Left colon (tissue), 2 donors: Measurements from ENCODE around the gene CCDC185. TPM values are rescaled to one million over a fixed set of nuclear protein-coding genes. Genes with fewer than 3 reads are reported as not detected.

Experiments used
- ATAC-seq: fragments of 200-7000 bp; cut with Tn5 transposase; one replicate; pipeline ENCODE4 v1.9.1; 2020; ENCODE audit warnings: mild to moderate bottlenecking, moderate library complexity
- DNase-seq, 2 donors: peaks; one replicate each; pipeline ENCODE4 v3.0.0-alpha.2; 2020
- intact Hi-C, 2 donors: fragments of 100-400 bp; cut with DNase I in 1 of 2; cut with micrococcal nuclease in 1 of 2; formaldehyde crosslinking; loops; one replicate each; pipeline versions ENCODE4 v1.11.2 to v1.14.0; 2022; cut with DNase I, micrococcal nuclease
- long read RNA-seq: library from polyadenylated mRNA; unstranded; transcript quantifications from one replicate; pipeline ENCODE4 v2.0.0, GENCODE V29; 2021
- total RNA-seq, 2 donors: library from RNA; stranded (reverse); fragmentation: NEBNext Ultra II Directional; extraction: Animal tissue kit (Norgen Biotek cat#: 25700); gene quantifications; one replicate each; pipeline ENCODE4 v1.2.1, GENCODE V29; 2021
- donor health status: DM: no; HTN: no; CAD: no.
- donor health status: DM: yes; HTN: yes; CAD: no.

The CCDC185 gene
- not detected for total RNA-seq
- long read RNA-seq: 0 reads

GRCh38 chr1:223393275-223394214 lies at the start of gene CCDC185:
Gene CCDC185 (plus strand): TSS chr1:223393415. CDS start chr1:223393476, 61 bp downstream.
- intact Hi-C loops: no loop called here

GRCh38 chr1:223343692-223344091 lies 49.5 kb upstream of the CCDC185 start:
- ATAC-seq: no peak
- no peak for DNase-seq
- intact Hi-C loops: no loop called here

More at GRCh38 chr1:223393275-223394214, at the start of gene CCDC185:
- peak in 1 of 2 donors; percentile 23 for DNase-seq
- ATAC-seq: peak; percentile 64

DNA sequence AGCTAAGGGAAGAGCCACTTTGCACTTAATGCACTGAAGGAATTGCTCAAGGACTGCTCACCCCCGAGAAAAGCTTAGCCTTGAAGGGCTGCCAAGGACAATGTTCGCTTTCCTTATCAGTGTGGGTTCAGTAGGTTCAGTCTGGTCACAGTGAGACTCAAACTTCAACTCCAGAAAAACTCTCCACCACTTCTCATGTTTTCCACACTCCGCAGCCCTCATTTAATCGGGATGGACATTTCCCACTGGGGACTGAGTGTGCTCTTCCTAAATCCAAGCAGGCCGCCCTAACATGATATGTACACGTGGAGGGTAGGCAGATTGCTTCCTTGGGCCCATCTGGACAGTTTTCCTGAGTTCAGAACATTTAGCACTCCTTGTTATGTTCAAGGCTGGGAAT lies 48.7 kb upstream of the CCDC185 start:
- DNase-seq (no peak), ATAC-seq (no peak)

DNA sequence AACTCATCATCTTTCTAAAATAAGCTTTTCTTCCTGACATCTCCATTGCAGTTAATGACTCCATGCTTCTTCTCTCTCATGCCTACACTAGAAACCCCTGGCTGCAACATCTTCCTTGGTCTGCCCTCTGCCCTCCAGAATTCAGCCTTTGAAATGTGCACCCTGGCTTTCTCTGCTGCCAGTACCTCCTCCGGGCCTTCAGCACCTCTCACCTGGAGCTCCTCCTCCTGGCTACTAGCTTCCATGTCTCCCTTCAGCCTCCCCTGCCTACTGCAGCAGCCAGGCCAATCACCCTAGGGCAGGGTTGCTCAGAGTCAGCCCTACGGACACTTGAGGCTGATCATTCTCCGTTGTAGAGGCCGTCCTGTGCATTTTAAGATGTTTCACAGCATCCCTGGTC lies 47.5 kb upstream of the CCDC185 start:
- DNase-seq (no peak), ATAC-seq (peak; percentile 37)
- intact Hi-C loops: no loop called here

More for the DNA sequence above, 48.7 kb upstream of the CCDC185 start:
- intact Hi-C loops: no loop called here

DNA sequence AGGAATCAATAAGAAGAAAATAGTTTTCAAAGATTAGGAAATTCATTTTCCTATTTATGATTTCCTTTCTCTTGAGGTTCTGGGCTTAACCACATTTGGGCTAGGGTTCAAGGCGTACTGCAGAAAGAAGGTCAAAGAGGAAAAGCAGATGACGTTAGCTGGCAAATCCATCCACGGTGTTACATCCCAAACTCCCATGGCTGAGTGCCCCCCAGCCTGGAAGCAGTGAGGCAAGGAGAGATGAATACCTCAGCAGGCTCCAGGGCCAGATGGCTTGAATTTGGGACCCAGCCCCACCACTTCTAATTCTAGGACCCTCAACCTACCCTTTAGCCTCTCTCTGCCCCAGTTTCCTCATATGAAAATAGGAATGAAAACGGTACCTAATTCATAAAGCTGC lies 46.9 kb upstream of the CCDC185 start:
- ATAC-seq: no peak
- DNase-seq: no peak
- intact Hi-C loops: no loop called here

- ATAC-seq (no peak), DNase-seq (no peak)
- intact Hi-C loops: no loop called here
Measured at GRCh38 chr1:223347583-223347982, 45.6 kb upstream of the CCDC185 start.

DNA sequence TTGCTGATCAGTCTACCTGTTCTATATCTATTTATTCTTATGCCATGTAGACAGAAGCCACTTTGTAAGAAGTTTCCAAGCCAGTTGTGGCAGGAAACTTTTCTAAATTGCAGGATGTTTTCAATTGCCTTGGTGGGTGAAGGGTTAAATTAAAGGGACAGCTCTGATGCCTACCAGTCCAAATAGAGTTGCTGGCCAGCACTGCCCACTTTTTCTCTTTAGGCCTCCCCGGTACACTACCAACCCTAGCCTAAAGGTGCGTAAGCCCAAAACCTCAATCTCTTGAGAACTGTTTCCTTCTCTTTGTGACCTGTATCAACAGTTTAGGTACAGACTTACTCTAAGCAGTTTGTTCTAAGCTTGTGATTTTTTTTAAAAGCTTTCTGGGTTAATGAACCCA lies 44.8 kb upstream of the CCDC185 start:
- no peak for DNase-seq
- intact Hi-C loops: no loop called here
- no peak for ATAC-seq

DNA sequence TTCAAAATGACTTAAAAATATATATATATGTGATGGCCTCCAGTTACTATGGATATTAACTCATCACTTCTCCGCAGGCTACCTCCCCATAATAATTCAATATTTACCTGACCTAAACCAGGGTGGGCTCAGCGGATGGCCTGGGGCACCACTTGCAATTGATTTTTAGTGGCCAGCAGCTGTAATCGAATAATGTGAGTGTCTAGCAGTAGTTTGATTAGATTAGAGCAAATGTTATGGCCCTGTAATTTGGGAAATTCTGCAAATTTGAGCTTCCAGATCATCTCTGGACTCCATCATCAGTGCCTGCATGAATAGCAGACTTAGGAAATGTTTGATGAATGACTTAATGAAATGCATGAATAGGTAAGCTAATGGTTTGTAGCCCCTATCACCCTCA lies 44.0 kb upstream of the CCDC185 start:
- intact Hi-C loops: no loop called here
- ATAC-seq (no peak), DNase-seq (no peak)

GRCh38 chr1:223350361-223350908 lies 42.8 kb upstream of the CCDC185 start:
- DNase-seq (no peak), ATAC-seq (no peak)
- intact Hi-C loops: no loop called here

DNA sequence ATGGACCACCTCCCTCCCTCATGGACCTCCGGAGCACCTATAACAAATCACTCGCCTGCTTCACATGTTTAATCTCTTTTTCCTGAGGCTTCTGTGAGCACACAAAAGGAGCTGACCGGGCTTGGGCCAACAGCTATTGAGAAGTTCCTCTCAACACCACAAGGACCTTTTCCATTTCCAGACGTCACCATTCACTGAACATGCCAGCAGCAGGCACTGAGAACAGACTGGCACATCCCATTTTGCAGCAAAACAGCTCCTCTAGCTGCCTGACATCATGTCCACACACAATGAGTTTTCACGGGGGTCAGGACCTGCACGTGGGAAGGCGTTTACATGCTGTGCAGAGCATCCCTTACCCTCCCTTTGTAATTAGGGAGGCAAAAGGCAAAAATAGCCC lies 40.3 kb upstream of the CCDC185 start:
- ATAC-seq (no peak), DNase-seq (no peak)
- intact Hi-C loops: no loop called here

- DNase-seq (no peak), ATAC-seq (no peak)
- intact Hi-C loops: no loop called here
Measured at GRCh38 chr1:223353939-223354338, 39.3 kb upstream of the CCDC185 start.

DNA sequence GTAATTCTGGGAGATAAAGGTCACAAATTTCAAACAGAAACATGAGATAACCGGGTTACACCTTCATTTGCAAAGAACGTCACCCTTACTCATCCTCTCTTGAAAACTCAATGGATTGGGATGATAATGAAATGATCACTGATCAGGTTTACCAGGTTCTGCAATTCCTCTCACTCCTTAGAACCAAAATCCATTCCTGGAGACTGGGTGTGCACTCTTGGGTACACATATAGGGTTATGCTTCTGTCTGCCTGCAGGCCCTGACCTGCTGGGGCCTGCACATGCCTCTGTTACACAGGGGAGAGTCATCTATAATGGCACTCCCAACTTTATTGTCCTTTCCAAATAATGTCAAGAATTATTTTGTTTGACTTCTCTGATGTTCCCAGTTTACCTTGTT lies 37.5 kb upstream of the CCDC185 start:
- intact Hi-C loops: no loop called here
- ATAC-seq (no peak), DNase-seq (no peak)

DNA sequence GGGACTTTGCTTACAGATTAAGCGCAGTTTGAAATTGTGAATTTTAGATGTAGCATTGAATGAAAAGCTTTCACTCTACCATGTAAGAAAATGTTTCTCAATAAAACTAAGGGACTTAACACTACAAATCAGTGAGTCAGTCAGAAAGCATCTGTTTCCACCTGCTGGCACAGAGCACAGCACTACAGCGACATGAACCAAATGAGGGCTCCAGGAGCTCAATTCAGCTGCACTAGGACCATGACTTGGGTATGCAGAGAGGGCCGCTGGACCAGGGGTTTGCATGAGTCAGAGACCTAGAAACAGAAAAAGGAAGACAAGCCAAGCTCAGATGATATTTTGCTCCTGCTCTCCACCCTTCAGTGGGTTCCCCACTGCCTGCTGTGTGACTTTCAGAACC lies 34.4 kb upstream of the CCDC185 start:
- DNase-seq (no peak), ATAC-seq (no peak)
- intact Hi-C loops: no loop called here

DNA sequence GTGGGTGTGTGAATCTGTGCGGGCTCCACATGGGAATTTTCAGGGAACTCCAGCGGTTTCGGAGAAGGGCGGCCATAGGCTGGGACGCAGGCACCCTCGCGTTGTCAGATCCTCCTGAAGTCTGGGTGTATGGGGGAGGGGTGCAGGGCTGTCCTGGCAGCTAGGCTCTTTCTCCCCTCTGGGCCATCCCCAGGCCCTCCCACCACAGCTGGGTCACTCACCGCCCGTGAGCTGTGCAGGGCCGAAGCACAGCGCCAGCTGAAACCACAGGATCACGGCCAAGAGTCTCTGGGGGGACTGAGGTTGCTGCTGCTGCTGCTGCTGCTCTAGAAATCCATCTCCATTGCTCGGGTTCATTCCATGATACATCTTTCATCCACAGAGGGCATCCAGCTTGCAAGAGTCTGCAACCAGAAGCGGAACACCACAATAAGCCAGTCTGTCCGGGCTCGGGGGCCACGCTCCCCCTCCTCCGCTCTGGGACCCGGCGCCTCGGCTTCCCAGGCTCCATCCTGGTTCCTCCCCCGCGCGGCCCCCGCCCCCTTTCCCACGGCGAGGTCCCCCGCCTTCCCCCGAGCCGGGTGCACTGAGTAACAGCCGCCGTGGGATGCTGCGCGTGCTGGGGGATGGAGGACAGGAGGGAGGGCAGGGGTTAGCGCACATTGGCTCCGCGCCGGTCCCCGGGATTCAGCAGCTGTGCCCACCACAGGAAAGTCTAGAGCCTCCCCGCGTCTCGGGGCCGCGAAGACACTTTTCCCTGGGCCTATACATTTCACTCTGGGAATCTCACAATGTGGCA lies 30.0 kb upstream of the CCDC185 start:
- intact Hi-C loops: no loop called here
- DNase-seq (peak in 1 of 2 donors; percentile 9), ATAC-seq (peak; percentile 24)

DNA sequence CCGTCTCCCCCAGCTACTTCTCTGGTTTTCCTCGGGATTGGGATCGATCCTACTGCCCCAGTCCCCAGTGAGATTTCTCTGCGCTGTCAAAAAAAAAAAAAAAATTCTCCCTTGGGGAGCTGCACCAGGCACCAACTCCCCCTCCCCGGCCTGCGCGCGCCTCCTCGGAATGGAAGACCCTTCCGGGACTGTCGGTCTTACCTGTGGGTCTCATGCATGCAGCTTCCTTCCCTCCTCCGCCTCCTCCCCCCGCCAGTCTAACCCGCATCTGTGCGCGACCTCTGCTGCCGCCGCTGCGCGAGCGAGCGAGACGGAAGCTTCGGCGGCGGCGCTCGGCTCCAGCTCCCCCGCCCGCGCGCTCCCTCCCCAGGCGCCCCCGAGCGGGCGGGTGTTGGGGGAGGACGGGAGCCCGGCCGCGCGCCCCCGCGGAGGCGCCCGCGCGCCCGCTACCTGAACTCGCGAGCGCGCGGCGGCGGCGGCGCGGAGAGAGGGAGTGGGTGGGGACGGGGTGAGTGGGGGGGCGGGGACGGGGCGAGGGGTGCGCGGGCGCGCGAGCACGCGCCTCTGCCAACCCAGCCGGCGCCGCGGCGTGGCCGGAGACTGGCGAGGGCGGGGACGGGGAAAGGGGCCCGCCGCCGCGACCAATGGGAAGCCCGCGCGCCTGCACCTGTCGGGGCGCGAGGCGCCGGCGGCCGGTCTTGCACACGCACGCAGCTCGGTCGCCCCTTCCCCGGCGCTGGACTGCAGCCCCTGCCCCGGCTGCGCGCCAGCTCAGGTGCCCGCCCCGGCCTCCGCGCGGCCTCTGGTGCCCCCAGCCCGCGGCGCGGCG lies 29.1 kb upstream of the CCDC185 start, which contains the start of gene SUSD4:
SUSD4 (minus strand) TSS at position 321 of the 829 bp plus-strand sequence. CDS start 751 bp downstream, outside the sequence.
- peak; percentile 35 to 47 for DNase-seq
- ATAC-seq: peak; percentile 88
- intact Hi-C loops: no loop called here

GRCh38 chr1:223364685-223365382 lies 28.4 kb upstream of the CCDC185 start:
- ATAC-seq (no peak), DNase-seq (peak in 1 of 2 donors; percentile 8)
- intact Hi-C loops: no loop called here

DNA sequence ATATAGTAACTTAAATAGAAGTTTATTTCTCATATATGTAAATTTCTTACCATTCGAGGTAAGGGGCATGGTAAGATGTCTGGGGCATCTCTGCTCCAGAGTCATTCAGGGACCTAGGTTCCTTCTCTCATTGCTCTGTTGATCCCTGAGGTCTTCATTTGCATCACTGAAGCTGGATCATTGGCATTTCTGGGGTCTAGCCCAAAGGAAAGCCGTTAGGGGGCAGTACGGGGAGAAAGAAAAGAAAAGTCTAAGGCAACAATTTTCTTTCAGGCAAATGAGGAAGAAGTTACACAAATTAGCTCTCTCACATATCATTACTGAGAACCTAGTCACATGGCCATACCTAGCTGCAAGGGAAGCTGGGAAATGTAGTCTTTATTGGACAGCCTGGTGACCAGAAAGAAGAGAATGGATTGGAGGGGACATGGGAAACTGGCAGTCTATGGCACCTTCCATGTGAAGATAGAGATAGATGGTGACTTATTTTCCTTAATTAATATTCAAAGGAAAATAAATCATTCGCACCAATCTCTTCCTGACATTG lies 19.1 kb upstream of the CCDC185 start:
- intact Hi-C loops: no loop called here

GRCh38 chr1:223378754-223379153 lies 14.5 kb upstream of the CCDC185 start:
- DNase-seq (no peak), ATAC-seq (no peak)
- intact Hi-C loops: no loop called here

More for the DNA sequence above, 19.1 kb upstream of the CCDC185 start:
- ATAC-seq: no peak
- no peak for DNase-seq
